GM04503 (cell line): ENCODE data around the gene ANGPTL2.
A peak's percentile ranks its signal among the peaks of the same experiment; 100 is the strongest.
"Not testable (repeated sequence)": the region's sequence is repeated elsewhere in the genome, so short reads cannot be mapped to it uniquely, and the experiment has no call there.

ENCODE experiments used
- DNase-seq: peaks from one replicate; pipeline ENCODE4 v3.0.0-alpha.2; 2012; ENCODE audit warnings: low read depth

The ANGPTL2 gene

GRCh38 chr9:127122176-127123063 lies at the start of gene ANGPTL2:
ANGPTL2 (minus strand) TSS chr9:127122635; CDS start chr9:127108731, 13,904 bp downstream.
- DNase-seq: peak; percentile 77

- DNase-seq: not testable (repeated sequence)
Observed at GRCh38 chr9:127171348-127171747, 48.9 kb upstream of the ANGPTL2 start.

GRCh38 chr9:127170652-127171051 lies 48.2 kb upstream of the ANGPTL2 start:
- no peak for DNase-seq

- DNase-seq: no peak
Observed at GRCh38 chr9:127170103-127170502, 47.7 kb upstream of the ANGPTL2 start.

GRCh38 chr9:127169575-127169883 lies 47.1 kb upstream of the ANGPTL2 start:
- no peak for DNase-seq

- no peak for DNase-seq
Observed at GRCh38 chr9:127168756-127169574, 46.5 kb upstream of the ANGPTL2 start.

- DNase-seq: no peak
Observed at GRCh38 chr9:127167560-127168326, 45.3 kb upstream of the ANGPTL2 start.

GRCh38 chr9:127166651-127167524 lies 44.5 kb upstream of the ANGPTL2 start:
- no peak for DNase-seq

GRCh38 chr9:127166111-127166510 lies 43.7 kb upstream of the ANGPTL2 start:
- DNase-seq: no peak

GRCh38 chr9:127165116-127165515 lies 42.7 kb upstream of the ANGPTL2 start:
- no peak for DNase-seq

GRCh38 chr9:127163409-127163808 lies 41.0 kb upstream of the ANGPTL2 start:
- DNase-seq: peak; percentile 37

GRCh38 chr9:127162864-127163365 lies 40.5 kb upstream of the ANGPTL2 start:
- DNase-seq: no peak

- DNase-seq: no peak
Observed at GRCh38 chr9:127162046-127162863, 39.8 kb upstream of the ANGPTL2 start.

GRCh38 chr9:127161081-127161624 lies 38.7 kb upstream of the ANGPTL2 start:
- no peak for DNase-seq

- DNase-seq: no peak
Observed at GRCh38 chr9:127159949-127160610, 37.6 kb upstream of the ANGPTL2 start.

- peak; percentile 51 for DNase-seq
Observed at GRCh38 chr9:127159325-127159801, 36.9 kb upstream of the ANGPTL2 start.

- DNase-seq: no peak
Observed at GRCh38 chr9:127158786-127159324, 36.4 kb upstream of the ANGPTL2 start.

GRCh38 chr9:127155314-127155960 lies 33.0 kb upstream of the ANGPTL2 start:
- no peak for DNase-seq
